HepG2 (cell line): ENCODE results near the gene GRAMD1B. TPM values are rescaled to one million over a fixed set of nuclear protein-coding genes. Genes with fewer than 3 reads are reported as not detected.

Experiments used
- ATAC-seq: fragments of 200-7000 bp; cut with Tn5 transposase; 3 replicates; pipeline ENCODE4 v1.9.1; 2020; ENCODE audit warnings: mild to moderate bottlenecking, moderate library complexity
- BruUV-seq: library from RNA; stranded (reverse); fragments of 400-500 nt; replicated peaks from 2 replicates; lab custom pipeline; 2021; lab: Mats Ljungman, UMichigan
- CTCF ChIA-PET: fragments of 300-600 bp; formaldehyde crosslinking; extraction: SDS; loops from one replicate; lab custom pipeline; 2021; ENCODE audit warnings: low total read pairs, inconsistent platforms, low intra/inter-chr PET ratio; lab: Yijun Ruan, JAX
- POLR2A ChIA-PET: fragments of 350-600 bp; sonication (Branson Sonifier 250); formaldehyde crosslinking; loops from one replicate; lab custom pipeline; 2020; ENCODE audit warnings: antibody characterized with exemption, inconsistent platforms; lab: Yijun Ruan, JAX
- DNase-seq: peaks from one replicate; pipeline ENCODE4 v3.0.0-alpha.2; 2015; ENCODE audit warnings: low spot score
- FAIRE-seq: peaks from 3 replicates; lab custom pipeline; 2011; peaks lifted over from hg19 to GRCh38; lab: Jason Lieb, UNC
- H2AFZ ChIP-seq: one replicate; pipeline ENCODE4 v1.6.1; 2011; ENCODE audit warnings: low read length, inconsistent platforms
- H3K27ac ChIP-seq: fragments of 300-600 bp; 3 replicates; pipeline ENCODE4 v1.8.0; 2011; ENCODE audit warnings: mixed run types, mild to moderate bottlenecking, mixed read lengths, low read length, inconsistent platforms; ENCODE audit not compliant: insufficient read depth; ENCODE audit errors: extremely low read length
- H3K27me3 ChIP-seq, 2 experiments: fragments of 200-600 bp in 1 of 2; 2 replicates in 1 of 2; 3 replicates in 1 of 2; pipeline versions ENCODE4 v1.6.0 to v1.8.0; 2011; ENCODE audit warnings: low read length in 2 of 2, mild to moderate bottlenecking in 2 of 2, moderate library complexity in 2 of 2, inconsistent platforms in 1 of 2; ENCODE audit not compliant: insufficient read depth in 2 of 2, control insufficient read depth in 1 of 2
- H3K36me3 ChIP-seq, 2 experiments: fragments of 200-600 bp in 1 of 2; replicated peaks in 1 of 2; 2 replicates in 1 of 2; 3 replicates in 1 of 2; pipeline versions ENCODE4 v1.5.1 to v1.8.0; 2011; ENCODE audit warnings: low read length in 2 of 2, inconsistent platforms in 1 of 2; ENCODE audit not compliant: insufficient read depth in 2 of 2, control insufficient read depth in 1 of 2
- H3K4me1 ChIP-seq: 2 replicates; pipeline ENCODE4 v1.5.1; 2012; ENCODE audit warnings: low read length, inconsistent platforms; ENCODE audit not compliant: insufficient read depth
- H3K4me2 ChIP-seq: 2 replicates; pipeline ENCODE4 v1.6.0; 2011; ENCODE audit warnings: low read depth, low read length, inconsistent platforms
- H3K4me3 ChIP-seq, 3 experiments: fragments of 200-600 bp in 1 of 3; sonication (generic), shearing (Covaris generic) in 1 of 3; replicated peaks in 1 of 3; 2 replicates each; pipeline ENCODE4 v1.5.1; 2011 to 2016; ENCODE audit warnings: low read length in 3 of 3, inconsistent platforms in 2 of 3, low read depth in 2 of 3, mild to moderate bottlenecking in 2 of 3, control low read depth in 1 of 3, mixed read lengths in 1 of 3; ENCODE audit not compliant: insufficient read depth in 1 of 3
- H3K79me2 ChIP-seq: one replicate; pipeline ENCODE4 v1.6.1; 2011; ENCODE audit warnings: low read length, inconsistent platforms; ENCODE audit not compliant: insufficient read depth
- H3K9ac ChIP-seq: 2 replicates; pipeline ENCODE4 v1.6.0; 2011; ENCODE audit warnings: mild to moderate bottlenecking, low read depth, low read length, inconsistent platforms; ENCODE audit not compliant: insufficient read depth
- H3K9me3 ChIP-seq: 2 replicates; pipeline ENCODE4 v1.5.1; 2012; ENCODE audit warnings: mild to moderate bottlenecking, low read length
- H4K20me1 ChIP-seq: 2 replicates; pipeline ENCODE4 v1.6.0; 2011; ENCODE audit warnings: inconsistent platforms, mild to moderate bottlenecking, low read length, moderate library complexity; ENCODE audit not compliant: insufficient read depth
- BORCS8-MEF2B ChIP-seq: sonication (generic); formaldehyde crosslinking; IDR thresholded peaks from 2 replicates; pipeline ENCODE4 v1.8.0; 2022; ENCODE audit warnings: mild to moderate bottlenecking, missing genetic modification reagents
- GATA4 ChIP-seq: sonication (generic); IDR thresholded peaks from 2 replicates; pipeline ENCODE4 v1.6.1; 2016; ENCODE audit warnings: antibody characterized with exemption, low read depth, borderline replicate concordance
- KLF6 ChIP-seq: IDR thresholded peaks from 2 replicates; pipeline ENCODE4 v1.8.0; 2016; ENCODE audit warnings: missing biosample characterization, missing genetic modification reagents
- MIXL1 ChIP-seq: IDR thresholded peaks from 2 replicates; pipeline ENCODE4 v1.6.1; 2016
- NFYB ChIP-seq: sonication (generic); formaldehyde crosslinking; IDR thresholded peaks from 2 replicates; pipeline ENCODE4 v1.4.0; 2020; ENCODE audit warnings: missing genetic modification reagents
- SMARCE1 ChIP-seq: fragments of 450-650 bp; IDR thresholded peaks from 2 replicates; pipeline ENCODE4 v1.6.1; 2017; ENCODE audit warnings: borderline replicate concordance
- SP140L ChIP-seq: sonication (generic); formaldehyde crosslinking; IDR thresholded peaks from 2 replicates; pipeline ENCODE4 v1.4.0; 2020; ENCODE audit warnings: missing genetic modification reagents, borderline replicate concordance
- SP2 ChIP-seq: sonication (generic); formaldehyde crosslinking; IDR thresholded peaks from 2 replicates; pipeline ENCODE4 v1.5.1; 2020; ENCODE audit warnings: mild to moderate bottlenecking, missing genetic modification reagents
- SP4 ChIP-seq: sonication (generic); formaldehyde crosslinking; IDR thresholded peaks from 2 replicates; pipeline ENCODE4 v1.8.1; 2023; ENCODE audit warnings: mild to moderate bottlenecking, missing genetic modification reagents
- ZNF33B ChIP-seq: sonication (generic); formaldehyde crosslinking; IDR thresholded peaks from 2 replicates; pipeline ENCODE4 v1.5.1; 2020; ENCODE audit warnings: mild to moderate bottlenecking, missing genetic modification reagents
- ZNF619 ChIP-seq: sonication (generic); formaldehyde crosslinking; IDR thresholded peaks from 2 replicates; pipeline ENCODE4 v1.4.0; 2020; ENCODE audit warnings: mild to moderate bottlenecking, missing genetic modification reagents
- ZNF878 ChIP-seq: sonication (generic); formaldehyde crosslinking; IDR thresholded peaks from 2 replicates; pipeline ENCODE4 v1.8.1; 2023; ENCODE audit warnings: mild to moderate bottlenecking, missing genetic modification reagents, moderate library complexity
- WGBS: methylation state at CpG from one replicate; pipeline ENCODE4 v1.1.6; 2017; ENCODE audit warnings: low lambda C conversion rate; 5-methylcytosine and 5-hydroxymethylcytosine counted together
- in situ Hi-C: cut with HindIII; loops from 2 replicates; pipeline ENCODE4 v1.10.0; 2017; ENCODE audit warnings: low pct_unique_long_range_greater_than_20kb; ENCODE audit not compliant: extremely low pct_ligation_motif_present
- intact Hi-C: fragments of 100-400 bp; cut with micrococcal nuclease; formaldehyde crosslinking; loops from one replicate; pipeline ENCODE4 v1.10.0; 2022; ENCODE audit not compliant: unreplicated experiment
- polyA plus RNA-seq, 8 experiments: library from polyadenylated mRNA; depleted of rRNA in 3 of 8; stranded (reverse) in 7 of 8; unstranded in 1 of 8; fragments of >200 nt; fragmentation: Illumina TruSeq in 4 of 8; extraction: Trizol in 4 of 8; gene quantifications; 2 replicates each; pipeline versions ENCODE4 v1.2.1 to v1.2.3, GENCODE V29; 2011 to 2016; ENCODE audit warnings: low read depth in 4 of 8, missing spikeins in 1 of 8, mixed read lengths in 1 of 8; ENCODE audit not compliant: insufficient read depth in 1 of 8
- total RNA-seq, 5 experiments: library from RNA; depleted of rRNA; stranded (reverse); fragments of >200 nt; fragmentation: Illumina TruSeq; extraction: Trizol; gene quantifications; 2 replicates each; pipeline ENCODE4 v1.2.3, GENCODE V29; 2016; ENCODE audit warnings: low read depth in 1 of 5
- TF ChIP-seq, protein P1 (sequence below): sonication (generic); formaldehyde crosslinking; IDR thresholded peaks from 2 replicates; pipeline ENCODE4 v1.5.0; 2020; ENCODE audit warnings: mild to moderate bottlenecking, missing genetic modification reagents, moderate library complexity

The GRAMD1B gene
- total and polyA plus RNA-seq, 2 of the 13 experiments (the other 11 are each of a cell fraction or from before 2014, with no cell fraction given), result 0.12 TPM; not detected in 1

DNA sequence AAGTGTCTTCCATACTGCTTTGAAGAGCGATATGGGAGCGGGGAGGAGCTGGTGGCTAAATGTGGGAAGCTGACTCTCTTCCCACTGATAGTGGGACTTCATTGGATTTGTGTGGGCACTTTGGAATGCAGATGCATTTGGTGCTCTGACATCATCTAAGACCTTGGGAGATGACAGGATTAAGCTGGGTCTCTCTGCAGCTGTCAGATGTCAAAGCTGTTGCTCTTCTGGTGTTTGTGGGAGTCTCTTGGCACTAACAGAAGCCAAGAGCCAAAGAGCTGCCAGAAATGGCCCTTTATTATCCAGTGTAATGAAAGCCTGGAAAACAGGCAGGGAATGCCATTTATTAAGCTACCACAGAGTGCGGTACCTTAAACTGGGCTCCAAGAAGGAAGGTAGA lies 20.6 kb downstream of the GRAMD1B start:
- Histone ChIP-seq H3K9ac (no peak overlapping the region), H3K4me1 (no peaks in the 10 kb centered on the region), H3K27me3 (peaks cover 0 to 15% of the 10 kb centered on the region in 2 experiments; a peak in 2 of 5 replicates)
- intact Hi-C loops, result no loop called here
- ATAC-seq, result no peak
- TF ChIP-seq, protein P1, sequence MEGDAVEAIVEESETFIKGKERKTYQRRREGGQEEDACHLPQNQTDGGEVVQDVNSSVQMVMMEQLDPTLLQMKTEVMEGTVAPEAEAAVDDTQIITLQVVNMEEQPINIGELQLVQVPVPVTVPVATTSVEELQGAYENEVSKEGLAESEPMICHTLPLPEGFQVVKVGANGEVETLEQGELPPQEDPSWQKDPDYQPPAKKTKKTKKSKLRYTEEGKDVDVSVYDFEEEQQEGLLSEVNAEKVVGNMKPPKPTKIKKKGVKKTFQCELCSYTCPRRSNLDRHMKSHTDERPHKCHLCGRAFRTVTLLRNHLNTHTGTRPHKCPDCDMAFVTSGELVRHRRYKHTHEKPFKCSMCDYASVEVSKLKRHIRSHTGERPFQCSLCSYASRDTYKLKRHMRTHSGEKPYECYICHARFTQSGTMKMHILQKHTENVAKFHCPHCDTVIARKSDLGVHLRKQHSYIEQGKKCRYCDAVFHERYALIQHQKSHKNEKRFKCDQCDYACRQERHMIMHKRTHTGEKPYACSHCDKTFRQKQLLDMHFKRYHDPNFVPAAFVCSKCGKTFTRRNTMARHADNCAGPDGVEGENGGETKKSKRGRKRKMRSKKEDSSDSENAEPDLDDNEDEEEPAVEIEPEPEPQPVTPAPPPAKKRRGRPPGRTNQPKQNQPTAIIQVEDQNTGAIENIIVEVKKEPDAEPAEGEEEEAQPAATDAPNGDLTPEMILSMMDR, result no peak
- TF ChIP-seq SMARCE1 (no peak), ZNF619 (no peak), GATA4 (no peak), SP4 (CRISPR knock-in tag) (no peak), MIXL1 (CRISPR knock-in tag) (no peak), NFYB (CRISPR knock-in tag) (no peak), SP2 (CRISPR knock-in tag) (no peak), SP140L (CRISPR knock-in tag) (no peak), KLF6 (CRISPR knock-in tag) (no peak), ZNF33B (CRISPR knock-in tag) (no peak), BORCS8-MEF2B (no peak), ZNF878 (no peak)
- TF ChIP-seq, all 625 proteins: peak for 0
- Histone ChIP-seq H4K20me1 (no peaks in the 10 kb centered on the region), H2AFZ (no peak overlapping the region), H3K4me3 (no peak overlapping the region), H3K4me2 (no peak overlapping the region), H3K79me2 (no peaks in the 10 kb centered on the region), H3K9me3 (no peaks in the 10 kb centered on the region), H3K36me3 (no peaks in the 10 kb centered on the region), H3K27ac (no peak overlapping the region)
- ChIA-PET CTCF (no interaction called here), POLR2A (no interaction called here)
- WGBS, result 20% methylated on average over 3 of the region's 3 CpGs
- FAIRE-seq, result no peak
- in situ Hi-C loops, result no loop called here
- no peak for DNase-seq
- no TSS peak for BruUV-seq
